Renal cortex interstitium (tissue), 11 donors: ENCODE measurements around the gene CLASRP. TPM values are rescaled to one million over a fixed set of nuclear protein-coding genes. Genes with fewer than 3 reads are reported as not detected.

ENCODE experiments used
- DNase-seq, 11 donors: peaks; one replicate each; pipeline ENCODE4 v3.0.0-alpha.2; 2013; ENCODE audit warnings: low read depth in 9 of 11, low spot score in 4 of 11; ENCODE audit errors: extremely low read depth in 1 of 11
- polyA plus RNA-seq, 3 donors: library from polyadenylated mRNA; unstranded; fragments of 120-200 nt; gene quantifications; one replicate each; pipeline ENCODE4 v1.2.1, GENCODE V29; 2013; ENCODE audit not compliant: insufficient read length in 3 of 3

CLASRP gene
- polyA plus RNA-seq, 3 donors: 65.0 to 86.5 (median 69.1) TPM

GRCh38 chr19:45009625-45010255, 29.1 kb upstream of the CLASRP start:
- no peak for DNase-seq

- DNase-seq: no peak
Observed at GRCh38 chr19:45010306-45010705, 28.5 kb upstream of the CLASRP start.

- DNase-seq: no peak
Observed at GRCh38 chr19:45011959-45012358, 26.9 kb upstream of the CLASRP start.

- DNase-seq: peak in 8 of 11 donors; percentile 18 to 54 (median 29)
Observed at GRCh38 chr19:45016388-45017314, 22.2 kb upstream of the CLASRP start.

GRCh38 chr19:45019187-45019586, 19.7 kb upstream of the CLASRP start:
- DNase-seq: no peak

GRCh38 chr19:45020071-45020470, 18.8 kb upstream of the CLASRP start:
- DNase-seq: no peak

- no peak for DNase-seq
Observed at GRCh38 chr19:45021971-45022370, 16.9 kb upstream of the CLASRP start.

GRCh38 chr19:45023048-45023447, 15.8 kb upstream of the CLASRP start:
- DNase-seq: no peak

- DNase-seq: no peak
Observed at GRCh38 chr19:45025264-45025663, 13.6 kb upstream of the CLASRP start.

- no peak for DNase-seq
Observed at GRCh38 chr19:45027371-45027770, 11.5 kb upstream of the CLASRP start.

GRCh38 chr19:45030825-45031224, 8.0 kb upstream of the CLASRP start:
- no peak for DNase-seq

- DNase-seq: no peak
Observed at GRCh38 chr19:45032421-45032820, 6.4 kb upstream of the CLASRP start.

GRCh38 chr19:45035755-45036154, 3.1 kb upstream of the CLASRP start:
- DNase-seq: no peak

GRCh38 chr19:45037393-45038169, 1.3 kb upstream of the CLASRP start:
- no peak for DNase-seq

GRCh38 chr19:45040059-45040771, 1.4 kb downstream of the CLASRP start:
- DNase-seq: no peak

- no peak for DNase-seq
Observed at GRCh38 chr19:45041125-45041524, 2.3 kb downstream of the CLASRP start.

GRCh38 chr19:45045671-45046353, 7.0 kb downstream of the CLASRP start:
- DNase-seq: no peak

- DNase-seq: no peak
Observed at GRCh38 chr19:45046355-45046754, 7.5 kb downstream of the CLASRP start.
